Fibroblast of the conjunctiva (primary cell): ENCODE results near the gene IFFO2.

Experiments used
- DNase-seq: peaks from one replicate; pipeline ENCODE4 v3.0.0-alpha.2; 2010; ENCODE audit warnings: low read depth

Gene IFFO2

GRCh38 chr1:18972531-18972930 lies 16.1 kb upstream of the IFFO2 start:
- DNase-seq = no peak

GRCh38 chr1:18970762-18971161 lies 14.3 kb upstream of the IFFO2 start:
- no peak for DNase-seq

- DNase-seq = no peak
Observed at GRCh38 chr1:18970358-18970757, 13.9 kb upstream of the IFFO2 start.

GRCh38 chr1:18967066-18967690 lies 10.7 kb upstream of the IFFO2 start:
- DNase-seq = no peak

GRCh38 chr1:18965206-18966173 lies 9.0 kb upstream of the IFFO2 start:
- no peak for DNase-seq

GRCh38 chr1:18963968-18964367 lies 7.5 kb upstream of the IFFO2 start:
- no peak for DNase-seq

GRCh38 chr1:18962855-18963737 lies 6.6 kb upstream of the IFFO2 start:
- no peak for DNase-seq

GRCh38 chr1:18962121-18962721 lies 5.7 kb upstream of the IFFO2 start:
- no peak for DNase-seq

- no peak for DNase-seq
Observed at GRCh38 chr1:18960821-18961220, 4.3 kb upstream of the IFFO2 start.

- DNase-seq = no peak
Observed at GRCh38 chr1:18960409-18960808, 3.9 kb upstream of the IFFO2 start.

- no peak for DNase-seq
Observed at GRCh38 chr1:18959591-18959990, 3.1 kb upstream of the IFFO2 start.

- no peak for DNase-seq
Observed at GRCh38 chr1:18957532-18958300, 1.2 kb upstream of the IFFO2 start.

GRCh38 chr1:18957136-18957521 lies 653 bp upstream of the IFFO2 start:
- DNase-seq = no peak

GRCh38 chr1:18955441-18956192 lies 859 bp downstream of the IFFO2 start:
- DNase-seq = no peak

- no peak for DNase-seq
Observed at GRCh38 chr1:18955131-18955440, 1.4 kb downstream of the IFFO2 start.

- DNase-seq = no peak
Observed at GRCh38 chr1:18954270-18955071, 2.0 kb downstream of the IFFO2 start.

GRCh38 chr1:18953731-18954231 lies 2.7 kb downstream of the IFFO2 start:
- DNase-seq = no peak

- no peak for DNase-seq
Observed at GRCh38 chr1:18951818-18952391, 4.6 kb downstream of the IFFO2 start.

GRCh38 chr1:18951416-18951815 lies 5.1 kb downstream of the IFFO2 start:
- no peak for DNase-seq
